Lower lobe of right lung (tissue), 2 donors: ENCODE results near the gene IL15RA. TPM values are rescaled to one million over a fixed set of nuclear protein-coding genes. Genes with fewer than 3 reads are reported as not detected.

ENCODE experiments used
- ATAC-seq, 2 donors: fragments of 200-7000 bp; cut with Tn5 transposase; one replicate each; pipeline ENCODE4 v1.9.1; 2020 to 2022; ENCODE audit warnings: mild to moderate bottlenecking in 2 of 2, moderate library complexity in 2 of 2
- DNase-seq: peaks from one replicate; pipeline ENCODE4 v3.0.0-alpha.2; 2020
- H3K27ac ChIP-seq: fragments of 200-600 bp; one replicate; pipeline ENCODE4 v1.8.0; 2022
- H3K27me3 ChIP-seq: fragments of 200-600 bp; one replicate; pipeline ENCODE4 v1.8.0; 2022; ENCODE audit warnings: low read depth
- H3K36me3 ChIP-seq: fragments of 200-600 bp; one replicate; pipeline ENCODE4 v1.8.0; 2022; ENCODE audit warnings: mild to moderate bottlenecking
- H3K4me1 ChIP-seq: fragments of 200-600 bp; one replicate; pipeline ENCODE4 v1.8.0; 2022
- H3K4me3 ChIP-seq: fragments of 200-600 bp; one replicate; pipeline ENCODE4 v1.8.0; 2022; ENCODE audit warnings: mild to moderate bottlenecking
- H3K9me3 ChIP-seq: fragments of 200-600 bp; one replicate; pipeline ENCODE4 v1.8.0; 2022
- CTCF ChIP-seq: fragments of 200-600 bp; IDR thresholded peaks from one replicate; pipeline ENCODE4 v1.8.0; 2022; ENCODE audit warnings: antibody characterized with exemption, mild to moderate bottlenecking
- intact Hi-C: fragments of 100-400 bp; cut with DNase I; formaldehyde crosslinking; loops from one replicate; pipeline ENCODE4 v1.11.0; 2022
- total RNA-seq: library from RNA; stranded (reverse); fragmentation: NEBNext Ultra II Directional; extraction: Animal tissue kit (Norgen Biotek cat#: 25700); gene quantifications from one replicate; pipeline ENCODE4 v1.2.1, GENCODE V29; 2021
- donor health status: DM: no; HTN: yes; CAD: no; lungs with severe emphysema.

Gene IL15RA
- total RNA-seq, 1 donor from 2014 or later: 28.5 TPM

GRCh38 chr10:5932345-5932744, 45.0 kb downstream of the IL15RA start:
- intact Hi-C loops: no loop called here
- no peak overlapping the region for H3K27ac ChIP-seq

GRCh38 chr10:5930272-5930671, 47.1 kb downstream of the IL15RA start:
- intact Hi-C loops: no loop called here
- no peak overlapping the region for H3K4me3 ChIP-seq
- DNase-seq: no peak
- H3K27ac ChIP-seq: no peak overlapping the region
- H3K27me3 ChIP-seq: no peaks in the 10 kb centered on the region
- H3K36me3 ChIP-seq: peaks cover 86% of the 10 kb centered on the region
- H3K4me1 ChIP-seq: no peaks in the 10 kb centered on the region
- ATAC-seq: no peak
- H3K9me3 ChIP-seq: no peaks in the 10 kb centered on the region
- no peak for TF ChIP-seq CTCF

More at GRCh38 chr10:5932345-5932744, 45.0 kb downstream of the IL15RA start:
- ATAC-seq: peak in 1 of 2 donors; percentile 48
- Histone ChIP-seq H3K36me3 (peaks cover 86% of the 10 kb centered on the region), H3K4me1 (no peaks in the 10 kb centered on the region), H3K4me3 (no peak overlapping the region), H3K9me3 (no peaks in the 10 kb centered on the region), H3K27me3 (no peaks in the 10 kb centered on the region)
- DNase-seq: no peak
- TF ChIP-seq CTCF: no peak

GRCh38 chr10:5929442-5929841, 47.9 kb downstream of the IL15RA start:
- Histone ChIP-seq H3K36me3 (peaks cover 86% of the 10 kb centered on the region), H3K4me3 (no peak overlapping the region), H3K27me3 (no peaks in the 10 kb centered on the region), H3K4me1 (no peaks in the 10 kb centered on the region), H3K9me3 (no peaks in the 10 kb centered on the region), H3K27ac (no peak overlapping the region)
- intact Hi-C loops: no loop called here
- no peak for ATAC-seq
- no peak for DNase-seq
- no peak for TF ChIP-seq CTCF

- intact Hi-C loops: no loop called here
Measured at GRCh38 chr10:5927306-5927705, 50.0 kb downstream of the IL15RA start.

GRCh38 chr10:5924889-5925288, 52.5 kb downstream of the IL15RA start:
- no peaks in the 10 kb centered on the region for H3K9me3 ChIP-seq
- H3K27ac ChIP-seq: no peak overlapping the region
- no peak for DNase-seq
- no peaks in the 10 kb centered on the region for H3K27me3 ChIP-seq
- no peak for ATAC-seq
- H3K36me3 ChIP-seq: peaks cover 100% of the 10 kb centered on the region
- H3K4me1 ChIP-seq: no peaks in the 10 kb centered on the region
- H3K4me3 ChIP-seq: no peak overlapping the region
- no peak for TF ChIP-seq CTCF
- intact Hi-C loops: no loop called here

More at GRCh38 chr10:5927306-5927705, 50.0 kb downstream of the IL15RA start:
- Histone ChIP-seq H3K4me3 (no peak overlapping the region), H3K36me3 (peaks cover 98% of the 10 kb centered on the region), H3K27me3 (no peaks in the 10 kb centered on the region), H3K27ac (no peak overlapping the region), H3K4me1 (no peaks in the 10 kb centered on the region), H3K9me3 (no peaks in the 10 kb centered on the region)
- no peak for TF ChIP-seq CTCF
- ATAC-seq: no peak
- no peak for DNase-seq

- Histone ChIP-seq H3K36me3 (peaks cover 100% of the 10 kb centered on the region), H3K27ac (no peak overlapping the region), H3K4me1 (no peaks in the 10 kb centered on the region), H3K9me3 (no peaks in the 10 kb centered on the region), H3K4me3 (no peak overlapping the region), H3K27me3 (no peaks in the 10 kb centered on the region)
- no peak for TF ChIP-seq CTCF
- DNase-seq: no peak
- no peak for ATAC-seq
- intact Hi-C loops: no loop called here
Measured at GRCh38 chr10:5921746-5922145, 55.6 kb downstream of the IL15RA start.
